HepG2 (cell line): ENCODE data around the gene CCR8. TPM values are rescaled to one million over a fixed set of nuclear protein-coding genes. Genes with fewer than 3 reads are reported as not detected.

Experiments
- ERF ChIP-seq: IDR thresholded peaks from 2 replicates; pipeline ENCODE4 v1.6.1; 2018; ENCODE audit warnings: missing biosample characterization, missing genetic modification reagents
- GABPB1 ChIP-seq: IDR thresholded peaks from 2 replicates; pipeline ENCODE4 v1.6.1; 2016; ENCODE audit warnings: mild to moderate bottlenecking, missing genetic modification reagents, moderate library complexity, missing compliant biosample characterization
- GATAD1 ChIP-seq: IDR thresholded peaks from 2 replicates; pipeline ENCODE4 v1.6.1; 2016; ENCODE audit warnings: missing genetic modification reagents, missing compliant biosample characterization
- KDM2A ChIP-seq: sonication (generic); formaldehyde crosslinking; IDR thresholded peaks from 2 replicates; pipeline ENCODE4 v1.4.0; 2020; ENCODE audit warnings: low read depth, missing genetic modification reagents, borderline replicate concordance
- SALL1 ChIP-seq: sonication (generic); formaldehyde crosslinking; IDR thresholded peaks from 2 replicates; pipeline ENCODE4 v1.8.0; 2022; ENCODE audit warnings: mild to moderate bottlenecking, missing genetic modification reagents
- SMAD3 ChIP-seq: sonication (generic); formaldehyde crosslinking; IDR thresholded peaks from 2 replicates; pipeline ENCODE4 v1.4.0; 2020; ENCODE audit warnings: missing genetic modification reagents
- SP5 ChIP-seq: IDR thresholded peaks from 2 replicates; pipeline ENCODE4 v1.6.1; 2016; ENCODE audit warnings: low read depth, borderline replicate concordance
- XRCC5 ChIP-seq: fragments of 200-400 bp; formaldehyde crosslinking; optimal IDR thresholded peaks from 2 replicates; pipeline ENCODE3; 2017; ENCODE audit warnings: mild to moderate bottlenecking, low read length
- ZNF205 ChIP-seq: IDR thresholded peaks from 2 replicates; pipeline ENCODE4 v1.6.1; 2018; ENCODE audit warnings: missing biosample characterization, missing genetic modification reagents
- ZNF878 ChIP-seq: sonication (generic); formaldehyde crosslinking; IDR thresholded peaks from 2 replicates; pipeline ENCODE4 v1.8.1; 2023; ENCODE audit warnings: mild to moderate bottlenecking, missing genetic modification reagents, moderate library complexity
- polyA plus RNA-seq, 8 experiments: library from polyadenylated mRNA; depleted of rRNA in 3 of 8; stranded (reverse) in 7 of 8; unstranded in 1 of 8; fragments of >200 nt; fragmentation: Illumina TruSeq in 4 of 8; extraction: Trizol in 4 of 8; gene quantifications; 2 replicates each; pipeline versions ENCODE4 v1.2.1 to v1.2.3, GENCODE V29; 2011 to 2016; ENCODE audit warnings: low read depth in 4 of 8, missing spikeins in 1 of 8, mixed read lengths in 1 of 8; ENCODE audit not compliant: insufficient read depth in 1 of 8
- total RNA-seq, 5 experiments: library from RNA; depleted of rRNA; stranded (reverse); fragments of >200 nt; fragmentation: Illumina TruSeq; extraction: Trizol; gene quantifications; 2 replicates each; pipeline ENCODE4 v1.2.3, GENCODE V29; 2016; ENCODE audit warnings: low read depth in 1 of 5
- TF ChIP-seq, protein P1 (sequence below): sonication (generic); formaldehyde crosslinking; IDR thresholded peaks from 2 replicates; pipeline ENCODE4 v1.4.0; 2020; ENCODE audit warnings: missing genetic modification reagents, mild to moderate bottlenecking, borderline replicate concordance
- TF ChIP-seq, protein P2 (sequence below): sonication (generic); formaldehyde crosslinking; IDR thresholded peaks from 2 replicates; pipeline ENCODE4 v1.5.1; 2020; ENCODE audit warnings: mild to moderate bottlenecking, missing genetic modification reagents, moderate library complexity
- TF ChIP-seq, protein P3 (sequence below): IDR thresholded peaks from 2 replicates; pipeline ENCODE4 v1.6.1; 2016; ENCODE audit warnings: missing genetic modification reagents, missing compliant biosample characterization
- TF ChIP-seq, protein P4 (sequence below): IDR thresholded peaks from 2 replicates; pipeline ENCODE4 v1.6.1; 2016; ENCODE audit warnings: low read depth
- TF ChIP-seq, protein P5 (sequence below), 2 experiments: sonication (generic) in 1 of 2; formaldehyde crosslinking in 1 of 2; IDR thresholded peaks; 2 replicates each; pipeline versions ENCODE4 v1.4.0 to v1.6.1; 2018 to 2020; ENCODE audit warnings: missing genetic modification reagents in 2 of 2, borderline replicate concordance in 1 of 2, low read depth in 1 of 2, mild to moderate bottlenecking in 1 of 2, missing biosample characterization in 1 of 2
- TF ChIP-seq, protein P6 (sequence below): IDR thresholded peaks from 2 replicates; pipeline ENCODE4 v1.6.1; 2016; ENCODE audit warnings: control low read depth

Gene CCR8
- total and polyA plus RNA-seq, 2 of the 13 experiments (the other 11 are each of a cell fraction or from before 2014, with no cell fraction given), result not detected

DNA sequence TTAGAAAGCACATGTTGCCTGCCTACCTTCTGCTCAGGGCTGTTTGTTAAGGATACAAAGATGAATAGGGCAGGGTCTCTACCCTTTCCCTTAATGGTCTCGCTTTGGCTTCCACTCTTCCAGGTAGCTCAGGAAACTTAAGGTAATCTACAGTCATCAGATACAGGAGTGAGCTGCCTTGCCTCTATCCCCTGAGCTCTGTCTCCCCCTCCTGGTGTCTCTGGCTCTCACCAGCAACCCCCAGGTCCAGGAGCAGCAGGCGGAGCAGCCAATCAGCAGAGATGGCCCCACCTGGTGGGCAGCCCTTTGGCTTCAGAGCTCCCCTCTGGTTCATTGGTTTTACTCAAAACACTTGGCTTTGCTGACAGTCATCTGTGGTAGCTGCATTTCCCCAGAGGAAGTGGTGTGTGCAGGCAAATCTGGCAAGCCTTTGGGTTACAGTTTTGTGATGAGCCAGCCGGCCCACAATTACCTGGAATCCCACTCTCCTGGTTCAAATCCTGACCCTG, 41.2 kb upstream of the CCR8 start (continued):
- TF ChIP-seq GABPB1 (CRISPR knock-in tag), result peak; percentile 37; the same call in 1 of the 2 replicates
- TF ChIP-seq, protein P1, sequence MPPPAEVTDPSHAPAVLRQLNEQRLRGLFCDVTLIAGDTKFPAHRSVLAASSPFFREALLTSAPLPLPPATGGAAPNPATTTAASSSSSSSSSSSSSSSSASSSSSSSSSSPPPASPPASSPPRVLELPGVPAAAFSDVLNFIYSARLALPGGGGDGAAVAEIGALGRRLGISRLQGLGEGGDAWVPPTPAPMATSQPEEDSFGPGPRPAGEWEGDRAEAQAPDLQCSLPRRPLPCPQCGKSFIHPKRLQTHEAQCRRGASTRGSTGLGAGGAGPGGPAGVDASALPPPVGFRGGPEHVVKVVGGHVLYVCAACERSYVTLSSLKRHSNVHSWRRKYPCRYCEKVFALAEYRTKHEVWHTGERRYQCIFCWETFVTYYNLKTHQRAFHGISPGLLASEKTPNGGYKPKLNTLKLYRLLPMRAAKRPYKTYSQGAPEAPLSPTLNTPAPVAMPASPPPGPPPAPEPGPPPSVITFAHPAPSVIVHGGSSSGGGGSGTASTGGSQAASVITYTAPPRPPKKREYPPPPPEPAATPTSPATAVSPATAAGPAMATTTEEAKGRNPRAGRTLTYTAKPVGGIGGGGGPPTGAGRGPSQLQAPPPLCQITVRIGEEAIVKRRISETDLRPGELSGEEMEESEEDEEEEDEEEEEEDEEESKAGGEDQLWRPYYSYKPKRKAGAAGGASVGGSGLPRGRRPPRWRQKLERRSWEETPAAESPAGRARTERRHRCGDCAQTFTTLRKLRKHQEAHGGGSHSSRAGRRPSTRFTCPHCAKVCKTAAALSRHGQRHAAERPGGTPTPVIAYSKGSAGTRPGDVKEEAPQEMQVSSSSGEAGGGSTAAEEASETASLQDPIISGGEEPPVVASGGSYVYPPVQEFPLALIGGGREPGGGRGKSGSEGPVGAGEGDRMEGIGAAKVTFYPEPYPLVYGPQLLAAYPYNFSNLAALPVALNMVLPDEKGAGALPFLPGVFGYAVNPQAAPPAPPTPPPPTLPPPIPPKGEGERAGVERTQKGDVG (CRISPR knock-in tag), result no peak
- TF ChIP-seq, protein P2, sequence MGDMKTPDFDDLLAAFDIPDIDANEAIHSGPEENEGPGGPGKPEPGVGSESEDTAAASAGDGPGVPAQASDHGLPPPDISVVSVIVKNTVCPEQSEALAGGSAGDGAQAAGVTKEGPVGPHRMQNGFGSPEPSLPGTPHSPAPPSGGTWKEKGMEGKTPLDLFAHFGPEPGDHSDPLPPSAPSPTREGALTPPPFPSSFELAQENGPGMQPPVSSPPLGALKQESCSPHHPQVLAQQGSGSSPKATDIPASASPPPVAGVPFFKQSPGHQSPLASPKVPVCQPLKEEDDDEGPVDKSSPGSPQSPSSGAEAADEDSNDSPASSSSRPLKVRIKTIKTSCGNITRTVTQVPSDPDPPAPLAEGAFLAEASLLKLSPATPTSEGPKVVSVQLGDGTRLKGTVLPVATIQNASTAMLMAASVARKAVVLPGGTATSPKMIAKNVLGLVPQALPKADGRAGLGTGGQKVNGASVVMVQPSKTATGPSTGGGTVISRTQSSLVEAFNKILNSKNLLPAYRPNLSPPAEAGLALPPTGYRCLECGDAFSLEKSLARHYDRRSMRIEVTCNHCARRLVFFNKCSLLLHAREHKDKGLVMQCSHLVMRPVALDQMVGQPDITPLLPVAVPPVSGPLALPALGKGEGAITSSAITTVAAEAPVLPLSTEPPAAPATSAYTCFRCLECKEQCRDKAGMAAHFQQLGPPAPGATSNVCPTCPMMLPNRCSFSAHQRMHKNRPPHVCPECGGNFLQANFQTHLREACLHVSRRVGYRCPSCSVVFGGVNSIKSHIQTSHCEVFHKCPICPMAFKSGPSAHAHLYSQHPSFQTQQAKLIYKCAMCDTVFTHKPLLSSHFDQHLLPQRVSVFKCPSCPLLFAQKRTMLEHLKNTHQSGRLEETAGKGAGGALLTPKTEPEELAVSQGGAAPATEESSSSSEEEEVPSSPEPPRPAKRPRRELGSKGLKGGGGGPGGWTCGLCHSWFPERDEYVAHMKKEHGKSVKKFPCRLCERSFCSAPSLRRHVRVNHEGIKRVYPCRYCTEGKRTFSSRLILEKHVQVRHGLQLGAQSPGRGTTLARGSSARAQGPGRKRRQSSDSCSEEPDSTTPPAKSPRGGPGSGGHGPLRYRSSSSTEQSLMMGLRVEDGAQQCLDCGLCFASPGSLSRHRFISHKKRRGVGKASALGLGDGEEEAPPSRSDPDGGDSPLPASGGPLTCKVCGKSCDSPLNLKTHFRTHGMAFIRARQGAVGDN, result peak; percentile 42
- TF ChIP-seq SALL1 (CRISPR knock-in tag), result peak; percentile 59
- TF ChIP-seq, protein P3, sequence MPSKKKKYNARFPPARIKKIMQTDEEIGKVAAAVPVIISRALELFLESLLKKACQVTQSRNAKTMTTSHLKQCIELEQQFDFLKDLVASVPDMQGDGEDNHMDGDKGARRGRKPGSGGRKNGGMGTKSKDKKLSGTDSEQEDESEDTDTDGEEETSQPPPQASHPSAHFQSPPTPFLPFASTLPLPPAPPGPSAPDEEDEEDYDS (CRISPR knock-in tag), result 0 out of 2 replicates have a peak, but pooled peaks have one; percentile 37
- peak; percentile 66; the same call in 1 of the 2 replicates for TF ChIP-seq ERF (CRISPR knock-in tag)
- TF ChIP-seq ZNF878 (CRISPR knock-in tag), result no peak
- TF ChIP-seq ZNF205 (CRISPR knock-in tag), result no peak
- TF ChIP-seq, protein P4, sequence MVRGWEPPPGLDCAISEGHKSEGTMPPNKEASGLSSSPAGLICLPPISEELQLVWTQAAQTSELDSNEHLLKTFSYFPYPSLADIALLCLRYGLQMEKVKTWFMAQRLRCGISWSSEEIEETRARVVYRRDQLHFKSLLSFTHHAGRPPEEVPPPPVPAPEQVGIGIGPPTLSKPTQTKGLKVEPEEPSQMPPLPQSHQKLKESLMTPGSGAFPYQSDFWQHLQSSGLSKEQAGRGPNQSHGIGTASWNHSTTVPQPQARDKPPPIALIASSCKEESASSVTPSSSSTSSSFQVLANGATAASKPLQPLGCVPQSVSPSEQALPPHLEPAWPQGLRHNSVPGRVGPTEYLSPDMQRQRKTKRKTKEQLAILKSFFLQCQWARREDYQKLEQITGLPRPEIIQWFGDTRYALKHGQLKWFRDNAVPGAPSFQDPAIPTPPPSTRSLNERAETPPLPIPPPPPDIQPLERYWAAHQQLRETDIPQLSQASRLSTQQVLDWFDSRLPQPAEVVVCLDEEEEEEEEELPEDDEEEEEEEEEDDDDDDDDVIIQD, result 0 out of 2 replicates have a peak, but pooled peaks have one; percentile 46
- TF ChIP-seq XRCC5, result peak; percentile 84
- 0 out of 2 replicates have a peak, but pooled peaks have one; percentile 61 for TF ChIP-seq KDM2A (CRISPR knock-in tag)
- TF ChIP-seq GATAD1 (CRISPR knock-in tag), result peak; percentile 40; the same call in 1 of the 2 replicates
- TF ChIP-seq, protein P5, sequence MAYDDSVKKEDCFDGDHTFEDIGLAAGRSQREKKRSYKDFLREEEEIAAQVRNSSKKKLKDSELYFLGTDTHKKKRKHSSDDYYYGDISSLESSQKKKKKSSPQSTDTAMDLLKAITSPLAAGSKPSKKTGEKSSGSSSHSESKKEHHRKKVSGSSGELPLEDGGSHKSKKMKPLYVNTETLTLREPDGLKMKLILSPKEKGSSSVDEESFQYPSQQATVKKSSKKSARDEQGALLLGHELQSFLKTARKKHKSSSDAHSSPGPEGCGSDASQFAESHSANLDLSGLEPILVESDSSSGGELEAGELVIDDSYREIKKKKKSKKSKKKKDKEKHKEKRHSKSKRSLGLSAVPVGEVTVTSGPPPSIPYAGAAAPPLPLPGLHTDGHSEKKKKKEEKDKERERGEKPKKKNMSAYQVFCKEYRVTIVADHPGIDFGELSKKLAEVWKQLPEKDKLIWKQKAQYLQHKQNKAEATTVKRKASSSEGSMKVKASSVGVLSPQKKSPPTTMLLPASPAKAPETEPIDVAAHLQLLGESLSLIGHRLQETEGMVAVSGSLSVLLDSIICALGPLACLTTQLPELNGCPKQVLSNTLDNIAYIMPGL (CRISPR knock-in tag; IDR thresholded peaks at IDR 0.05; ENCODE audit: borderline replicate concordance in 1 of 2, low read depth in 1 of 2), result peak; percentile 50 to 84; a peak in 2 of 4 replicates
- TF ChIP-seq, protein P6, sequence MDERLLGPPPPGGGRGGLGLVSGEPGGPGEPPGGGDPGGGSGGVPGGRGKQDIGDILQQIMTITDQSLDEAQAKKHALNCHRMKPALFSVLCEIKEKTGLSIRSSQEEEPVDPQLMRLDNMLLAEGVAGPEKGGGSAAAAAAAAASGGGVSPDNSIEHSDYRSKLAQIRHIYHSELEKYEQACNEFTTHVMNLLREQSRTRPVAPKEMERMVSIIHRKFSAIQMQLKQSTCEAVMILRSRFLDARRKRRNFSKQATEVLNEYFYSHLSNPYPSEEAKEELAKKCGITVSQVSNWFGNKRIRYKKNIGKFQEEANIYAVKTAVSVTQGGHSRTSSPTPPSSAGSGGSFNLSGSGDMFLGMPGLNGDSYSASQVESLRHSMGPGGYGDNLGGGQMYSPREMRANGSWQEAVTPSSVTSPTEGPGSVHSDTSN (CRISPR knock-in tag), result peak; percentile 75
- TF ChIP-seq SMAD3 (CRISPR knock-in tag), result peak; percentile 65; the same call in 1 of the 2 replicates
- TF ChIP-seq SP5 (CRISPR knock-in tag), result peak; percentile 29; the same call in 1 of the 2 replicates
